Ishikawa (cell line): ENCODE measurements around the gene ZFR2.

ENCODE experiments used
- CEBPB ChIP-seq: IDR thresholded peaks from 2 replicates; pipeline ENCODE4 v1.6.1; 2012
- CREB1 ChIP-seq: IDR thresholded peaks from 2 replicates; pipeline ENCODE4 v1.6.1; 2012; ENCODE audit warnings: low read depth
- EGR1 ChIP-seq: IDR thresholded peaks from 2 replicates; pipeline ENCODE4 v1.6.1; 2012
- EP300 ChIP-seq: IDR thresholded peaks from 2 replicates; pipeline ENCODE4 v1.6.1; 2012; ENCODE audit warnings: borderline replicate concordance
- FOXM1 ChIP-seq: IDR thresholded peaks from 2 replicates; pipeline ENCODE4 v1.6.1; 2012; ENCODE audit warnings: low read depth, borderline replicate concordance
- NFIC ChIP-seq: IDR thresholded peaks from 2 replicates; pipeline ENCODE4 v1.6.1; 2012
- RAD21 ChIP-seq: IDR thresholded peaks from 2 replicates; pipeline ENCODE4 v1.6.1; 2012; ENCODE audit warnings: low read depth
- TAF1 ChIP-seq: IDR thresholded peaks from 2 replicates; pipeline ENCODE4 v1.6.1; 2012; ENCODE audit warnings: low read depth, mild to moderate bottlenecking
- TCF12 ChIP-seq: IDR thresholded peaks from 2 replicates; pipeline ENCODE4 v1.6.1; 2012; ENCODE audit warnings: low read depth
- TEAD4 ChIP-seq: IDR thresholded peaks from 2 replicates; pipeline ENCODE4 v1.6.1; 2012
- YY1 ChIP-seq: IDR thresholded peaks from 2 replicates; pipeline ENCODE4 v1.6.1; 2012; ENCODE audit warnings: low read depth
- ZBTB7A ChIP-seq: IDR thresholded peaks from 2 replicates; pipeline ENCODE4 v1.6.1; 2012; ENCODE audit warnings: low read depth
- TF ChIP-seq, protein P1 (sequence below): IDR thresholded peaks from 2 replicates; pipeline ENCODE4 v1.6.1; 2012
- TF ChIP-seq, protein P2 (sequence below): IDR thresholded peaks from 2 replicates; pipeline ENCODE4 v1.6.1; 2012
- TF ChIP-seq, protein P3 (sequence below): IDR thresholded peaks from 2 replicates; pipeline ENCODE4 v1.6.1; 2012; ENCODE audit warnings: low read depth, mild to moderate bottlenecking

The ZFR2 gene

DNA sequence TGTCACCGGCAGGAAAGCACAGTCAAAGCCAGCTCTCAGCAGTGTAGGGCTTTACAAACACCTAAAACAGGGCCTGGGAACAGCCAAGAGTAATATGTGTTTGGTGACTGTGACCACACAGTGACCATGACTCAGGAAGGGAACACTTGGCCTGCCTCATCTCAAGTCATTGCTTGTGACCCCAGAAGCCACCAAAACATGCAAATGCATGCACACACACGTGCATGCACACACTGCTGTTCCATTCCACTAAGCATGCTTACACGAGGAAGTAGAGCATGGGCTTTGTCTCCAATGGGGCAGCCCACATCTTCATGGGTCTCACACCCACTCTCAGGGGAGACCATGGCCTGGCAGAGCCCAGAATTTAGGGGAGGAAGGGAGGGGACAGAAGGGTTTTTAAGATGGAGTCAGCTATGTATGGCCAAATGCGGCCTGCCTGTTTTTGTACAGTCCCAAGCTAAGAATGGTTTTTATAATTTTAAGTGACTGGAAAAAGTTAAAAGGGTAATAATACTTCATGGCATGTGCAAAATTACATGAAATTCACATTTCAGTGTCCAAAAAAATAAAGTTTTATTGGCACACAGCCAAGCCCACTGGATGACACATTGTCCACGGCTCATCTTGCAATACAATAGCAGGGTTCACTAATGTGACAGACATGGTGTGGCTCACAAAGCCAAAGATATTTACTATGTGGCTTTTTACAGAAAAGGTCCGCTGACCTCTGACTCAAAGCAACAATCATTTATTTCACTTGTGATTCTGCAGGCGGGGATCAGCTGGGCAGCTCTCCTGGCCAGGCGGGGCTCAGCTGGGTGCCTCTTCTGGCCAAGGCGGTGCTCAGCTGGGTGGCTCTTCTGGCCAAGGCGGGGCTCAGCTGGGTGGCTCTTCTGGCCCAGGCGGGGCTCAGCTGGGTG lies 17.3 kb downstream of the ZFR2 start:
- peak; percentile 46 for TF ChIP-seq NFIC
- TF ChIP-seq, protein P1, sequence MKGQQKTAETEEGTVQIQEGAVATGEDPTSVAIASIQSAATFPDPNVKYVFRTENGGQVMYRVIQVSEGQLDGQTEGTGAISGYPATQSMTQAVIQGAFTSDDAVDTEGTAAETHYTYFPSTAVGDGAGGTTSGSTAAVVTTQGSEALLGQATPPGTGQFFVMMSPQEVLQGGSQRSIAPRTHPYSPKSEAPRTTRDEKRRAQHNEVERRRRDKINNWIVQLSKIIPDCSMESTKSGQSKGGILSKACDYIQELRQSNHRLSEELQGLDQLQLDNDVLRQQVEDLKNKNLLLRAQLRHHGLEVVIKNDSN, result 0 out of 2 replicates have a peak, but pooled peaks have one; percentile 18
- no peak for TF ChIP-seq FOXM1
- TF ChIP-seq ZBTB7A, result no peak
- TF ChIP-seq TEAD4, result no peak

- TF ChIP-seq EP300, result no peak
- no peak for TF ChIP-seq TEAD4
- TF ChIP-seq, protein P1, result no peak
- TF ChIP-seq YY1, result no peak
- no peak for TF ChIP-seq ZBTB7A
- no peak for TF ChIP-seq RAD21
- no peak for TF ChIP-seq CREB1
- TF ChIP-seq, protein P2, sequence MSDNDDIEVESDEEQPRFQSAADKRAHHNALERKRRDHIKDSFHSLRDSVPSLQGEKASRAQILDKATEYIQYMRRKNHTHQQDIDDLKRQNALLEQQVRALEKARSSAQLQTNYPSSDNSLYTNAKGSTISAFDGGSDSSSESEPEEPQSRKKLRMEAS, result no peak
- TF ChIP-seq EGR1, result no peak
- no peak for TF ChIP-seq TCF12
These were observed 18.4 kb downstream of the ZFR2 start for GRCh38 chr19:3850320-3850972.

DNA sequence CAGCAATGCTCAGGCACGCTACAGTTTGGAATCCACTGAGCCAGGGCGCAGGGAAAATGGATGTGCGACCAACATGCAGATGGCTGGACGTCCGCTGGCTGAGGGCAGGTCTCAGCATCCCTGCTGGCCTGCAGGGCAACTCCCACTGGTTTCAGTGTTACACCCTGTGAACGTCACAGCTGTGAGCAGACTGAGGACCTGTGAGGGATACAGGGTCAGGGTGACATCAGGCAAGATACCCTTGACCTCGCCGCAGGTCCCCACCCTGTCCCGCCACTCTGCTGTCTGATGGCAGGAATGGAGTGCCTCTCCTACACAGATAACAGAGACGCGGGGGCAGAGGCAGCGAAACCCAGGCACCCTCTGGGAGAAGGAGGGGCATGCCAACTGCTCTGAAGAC lies 19.1 kb downstream of the ZFR2 start:
- TF ChIP-seq TCF12 (no peak), CEBPB (no peak), FOXM1 (no peak), ZBTB7A (no peak), NFIC (no peak), TEAD4 (no peak), CREB1 (no peak), EP300 (no peak), RAD21 (no peak), TAF1 (no peak), EGR1 (no peak), YY1 (no peak)
- TF ChIP-seq, protein P2, result no peak
- TF ChIP-seq, protein P1, result no peak
- TF ChIP-seq, protein P3, sequence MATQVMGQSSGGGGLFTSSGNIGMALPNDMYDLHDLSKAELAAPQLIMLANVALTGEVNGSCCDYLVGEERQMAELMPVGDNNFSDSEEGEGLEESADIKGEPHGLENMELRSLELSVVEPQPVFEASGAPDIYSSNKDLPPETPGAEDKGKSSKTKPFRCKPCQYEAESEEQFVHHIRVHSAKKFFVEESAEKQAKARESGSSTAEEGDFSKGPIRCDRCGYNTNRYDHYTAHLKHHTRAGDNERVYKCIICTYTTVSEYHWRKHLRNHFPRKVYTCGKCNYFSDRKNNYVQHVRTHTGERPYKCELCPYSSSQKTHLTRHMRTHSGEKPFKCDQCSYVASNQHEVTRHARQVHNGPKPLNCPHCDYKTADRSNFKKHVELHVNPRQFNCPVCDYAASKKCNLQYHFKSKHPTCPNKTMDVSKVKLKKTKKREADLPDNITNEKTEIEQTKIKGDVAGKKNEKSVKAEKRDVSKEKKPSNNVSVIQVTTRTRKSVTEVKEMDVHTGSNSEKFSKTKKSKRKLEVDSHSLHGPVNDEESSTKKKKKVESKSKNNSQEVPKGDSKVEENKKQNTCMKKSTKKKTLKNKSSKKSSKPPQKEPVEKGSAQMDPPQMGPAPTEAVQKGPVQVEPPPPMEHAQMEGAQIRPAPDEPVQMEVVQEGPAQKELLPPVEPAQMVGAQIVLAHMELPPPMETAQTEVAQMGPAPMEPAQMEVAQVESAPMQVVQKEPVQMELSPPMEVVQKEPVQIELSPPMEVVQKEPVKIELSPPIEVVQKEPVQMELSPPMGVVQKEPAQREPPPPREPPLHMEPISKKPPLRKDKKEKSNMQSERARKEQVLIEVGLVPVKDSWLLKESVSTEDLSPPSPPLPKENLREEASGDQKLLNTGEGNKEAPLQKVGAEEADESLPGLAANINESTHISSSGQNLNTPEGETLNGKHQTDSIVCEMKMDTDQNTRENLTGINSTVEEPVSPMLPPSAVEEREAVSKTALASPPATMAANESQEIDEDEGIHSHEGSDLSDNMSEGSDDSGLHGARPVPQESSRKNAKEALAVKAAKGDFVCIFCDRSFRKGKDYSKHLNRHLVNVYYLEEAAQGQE, result no peak

DNA sequence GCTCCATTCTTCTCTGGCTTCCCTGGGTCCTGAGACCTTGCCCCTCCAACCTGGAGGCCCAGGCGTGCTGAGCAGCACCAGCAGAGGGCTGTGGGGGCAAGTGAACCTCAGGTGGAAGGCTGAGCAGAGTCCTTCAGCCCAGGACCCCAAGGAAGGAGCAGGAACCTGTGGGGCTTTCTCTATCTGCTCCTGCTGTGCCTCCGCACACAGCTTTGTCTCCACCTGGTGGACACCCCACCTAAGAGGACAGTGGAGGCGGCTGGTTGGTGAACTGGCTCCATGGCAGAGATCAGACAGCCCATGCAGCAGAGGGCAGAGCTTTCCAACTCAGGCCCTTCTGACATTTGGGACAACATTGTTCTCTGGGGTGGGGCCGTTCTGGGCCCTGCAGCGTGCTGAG lies 19.7 kb downstream of the ZFR2 start:
- no peak for TF ChIP-seq CEBPB
- TF ChIP-seq, protein P2, result no peak
- TF ChIP-seq EGR1, result no peak
- no peak for TF ChIP-seq FOXM1
- no peak for TF ChIP-seq RAD21
- TF ChIP-seq TEAD4, result no peak
- no peak for TF ChIP-seq CREB1
- TF ChIP-seq, protein P3, result no peak
- no peak for TF ChIP-seq TCF12
- TF ChIP-seq NFIC, result no peak
- TF ChIP-seq YY1, result no peak
- TF ChIP-seq TAF1, result no peak
- TF ChIP-seq ZBTB7A, result no peak
- TF ChIP-seq EP300, result no peak

DNA sequence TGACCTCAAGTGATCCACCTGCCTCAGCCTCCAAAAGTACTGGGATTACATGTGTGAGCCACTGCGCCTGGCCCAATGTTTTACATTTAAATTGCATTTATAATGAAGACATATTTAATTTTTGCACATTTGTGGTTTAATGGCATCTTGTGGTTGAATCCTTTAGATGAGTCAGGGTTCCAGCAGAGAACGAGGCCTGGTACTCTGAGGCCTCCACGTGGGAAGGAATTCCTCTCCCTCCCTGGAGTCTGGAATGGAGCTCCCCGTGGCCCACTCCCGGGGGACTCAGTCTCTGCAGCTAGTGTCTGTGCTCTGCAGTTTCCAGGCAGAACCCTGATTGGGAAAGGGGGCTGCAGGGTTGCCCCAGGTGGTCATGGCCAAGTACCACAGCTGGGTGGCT lies 24.2 kb downstream of the ZFR2 start:
- TF ChIP-seq TAF1 (no peak), TEAD4 (no peak), CREB1 (no peak)
- TF ChIP-seq, protein P1, result no peak
